NT2/D1 (cell line): ENCODE data around the gene EML3.

ENCODE experiments used
- DNase-seq: peaks from one replicate; pipeline ENCODE4 v3.0.0-alpha.2; 2011; ENCODE audit warnings: low read depth, low spot score
- H3K27me3 ChIP-seq: 2 replicates; pipeline ENCODE4 v1.6.0; 2011; ENCODE audit warnings: mild to moderate bottlenecking; ENCODE audit not compliant: insufficient read length, insufficient read depth
- H3K36me3 ChIP-seq: 2 replicates; pipeline ENCODE4 v1.6.1; 2011; ENCODE audit warnings: mild to moderate bottlenecking, low read length, mixed read lengths; ENCODE audit not compliant: insufficient read depth, insufficient read length
- H3K4me1 ChIP-seq: 2 replicates; pipeline ENCODE4 v1.5.1; 2011; ENCODE audit not compliant: insufficient read depth, insufficient read length
- H3K4me3 ChIP-seq: 2 replicates; pipeline ENCODE4 v1.5.1; 2011; ENCODE audit warnings: low read depth; ENCODE audit not compliant: insufficient read length
- H3K9ac ChIP-seq: 2 replicates; pipeline ENCODE4 v1.6.0; 2011; ENCODE audit warnings: low read depth; ENCODE audit not compliant: insufficient read length
- H3K9me3 ChIP-seq: 2 replicates; pipeline ENCODE4 v1.5.1; 2011; ENCODE audit warnings: mild to moderate bottlenecking, low read length; ENCODE audit not compliant: insufficient read depth
- SUZ12 ChIP-seq: IDR thresholded peaks from 2 replicates; pipeline ENCODE4 v1.6.1; 2011; ENCODE audit not compliant: insufficient read length, insufficient read depth; ENCODE audit errors: extremely low read depth
- YY1 ChIP-seq: IDR thresholded peaks from 2 replicates; pipeline ENCODE4 v1.6.1; 2011; ENCODE audit not compliant: insufficient read length, insufficient read depth
- ZNF274 ChIP-seq: IDR thresholded peaks from 2 replicates; pipeline ENCODE4 v1.6.1; 2011; ENCODE audit warnings: mild to moderate bottlenecking, low read depth, low read length

EML3 gene

DNA sequence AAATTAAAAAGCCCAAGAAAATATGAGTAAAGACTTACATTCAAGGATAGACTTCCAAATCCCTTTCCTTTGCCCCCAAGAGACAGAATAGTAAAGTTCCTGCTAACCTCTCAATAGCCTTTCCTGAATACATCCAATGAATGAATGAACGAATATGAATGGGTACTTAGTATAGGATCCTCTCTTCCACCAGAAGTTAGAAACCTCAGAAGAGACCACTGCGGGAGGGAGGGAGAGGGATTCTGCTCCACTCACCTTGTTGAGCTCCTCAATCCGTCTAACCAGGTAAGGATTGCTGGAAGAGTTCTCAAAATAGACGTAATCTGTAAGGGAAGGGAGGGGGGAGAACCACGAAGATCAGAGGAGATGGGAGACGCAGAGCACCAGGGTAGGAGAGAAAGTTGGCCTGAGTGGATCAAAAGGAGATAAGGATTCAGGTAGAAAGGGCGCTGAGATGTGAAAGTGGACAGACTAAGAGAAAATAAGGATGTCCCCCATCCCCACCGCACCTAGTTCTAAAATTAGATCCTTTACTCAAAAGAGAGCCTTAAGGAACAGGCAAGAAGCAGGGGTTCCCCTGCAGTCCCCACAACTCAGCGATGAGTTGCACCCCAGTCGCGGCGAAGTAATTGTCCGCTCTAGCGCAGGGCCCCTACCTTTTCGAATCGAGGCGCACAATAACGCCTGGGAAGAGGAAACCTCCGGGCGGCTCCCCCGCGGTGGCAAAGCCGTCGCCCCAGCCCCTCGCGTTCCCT is 12.0 kb downstream of the EML3 start:
- Histone ChIP-seq H3K27me3 (peaks cover 2% of the 10 kb centered on the region), H3K9me3 (no peaks in the 10 kb centered on the region), H3K9ac (peak overlapping the region; percentile 99), H3K4me1 (peaks cover 18% of the 10 kb centered on the region), H3K36me3 (peaks cover 57% of the 10 kb centered on the region), H3K4me3 (peak overlapping the region; percentile 95)
- TF ChIP-seq YY1 (no peak), ZNF274 (no peak), SUZ12 (no peak)
- no peak for DNase-seq

DNA sequence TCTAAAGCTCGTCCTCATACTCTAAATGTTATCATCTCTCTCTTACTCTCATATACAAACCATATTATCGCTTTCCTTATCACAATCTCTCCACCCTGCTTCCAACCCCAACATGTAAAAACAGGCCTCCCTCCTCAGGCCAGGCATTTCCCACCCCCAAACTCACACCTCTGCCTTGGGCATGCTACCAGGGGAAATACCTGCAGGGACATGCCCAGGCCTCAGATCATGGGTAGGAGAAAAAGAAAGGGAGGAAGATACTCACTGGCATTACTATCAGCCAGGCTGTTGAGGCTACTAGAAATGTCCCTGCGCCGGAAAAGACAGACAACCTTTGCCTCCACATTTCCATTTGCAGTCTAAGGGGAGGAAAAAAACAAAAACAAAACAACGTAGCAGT is 12.7 kb downstream of the EML3 start:
- Histone ChIP-seq H3K4me1 (peaks cover 12% of the 10 kb centered on the region), H3K9ac (peak overlapping the region; percentile 99), H3K9me3 (no peaks in the 10 kb centered on the region), H3K27me3 (peaks cover 2% of the 10 kb centered on the region), H3K36me3 (peaks cover 59% of the 10 kb centered on the region), H3K4me3 (peak overlapping the region; percentile 95)
- no peak for DNase-seq
- TF ChIP-seq SUZ12 (no peak), ZNF274 (no peak), YY1 (no peak)

DNA sequence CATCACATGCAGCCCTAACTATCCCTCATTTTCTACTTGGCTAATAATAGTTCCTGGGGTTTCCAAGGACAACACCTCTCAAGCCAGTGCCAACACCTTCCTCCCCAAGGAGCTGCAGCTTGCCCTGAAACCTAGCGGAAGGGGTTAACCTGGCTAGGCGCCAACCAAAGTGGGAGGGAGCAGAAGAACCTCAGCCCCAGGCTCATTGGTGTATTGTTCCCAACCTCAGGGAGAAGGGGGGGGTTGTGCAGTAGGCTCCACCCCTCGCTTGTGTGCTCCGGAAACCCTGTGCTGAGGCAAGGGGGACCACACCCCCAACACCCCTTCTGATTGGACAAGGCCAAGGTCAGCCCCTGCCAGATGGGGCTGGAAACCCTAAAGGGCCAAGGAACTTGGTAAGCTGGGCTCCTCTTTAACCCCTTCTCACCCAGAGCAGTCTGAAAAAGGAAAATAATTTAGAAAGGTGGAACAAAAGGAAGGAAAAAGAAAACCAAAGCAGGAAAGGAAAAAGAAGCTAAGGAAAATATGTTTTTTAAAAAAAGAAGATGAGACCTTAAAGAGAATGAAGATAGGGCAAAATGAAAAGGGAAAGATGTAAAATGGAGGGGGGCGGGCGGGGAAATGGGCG is 13.4 kb downstream of the EML3 start:
- no peak overlapping the region for H3K4me3 ChIP-seq
- H3K36me3 ChIP-seq = peaks cover 66% of the 10 kb centered on the region
- no peaks in the 10 kb centered on the region for H3K9me3 ChIP-seq
- DNase-seq = peak; percentile 90
- TF ChIP-seq YY1 (no peak), SUZ12 (no peak), ZNF274 (no peak)
- peaks cover 10% of the 10 kb centered on the region for H3K4me1 ChIP-seq
- no peak overlapping the region for H3K9ac ChIP-seq
- peaks cover 2% of the 10 kb centered on the region for H3K27me3 ChIP-seq

- TF ChIP-seq SUZ12 (no peak), ZNF274 (no peak), YY1 (no peak)
- Histone ChIP-seq H3K9ac (no peak overlapping the region), H3K4me3 (no peak overlapping the region), H3K36me3 (peaks cover 75% of the 10 kb centered on the region), H3K27me3 (no peaks in the 10 kb centered on the region), H3K4me1 (peaks cover 14% of the 10 kb centered on the region), H3K9me3 (no peaks in the 10 kb centered on the region)
- no peak for DNase-seq
These were observed 17.5 kb downstream of the EML3 start for GRCh38 chr11:62595124-62595523.

- Histone ChIP-seq H3K36me3 (peaks cover 65% of the 10 kb centered on the region), H3K4me3 (no peak overlapping the region), H3K27me3 (no peaks in the 10 kb centered on the region), H3K9ac (peak overlapping the region; percentile 51), H3K4me1 (peaks cover 14% of the 10 kb centered on the region), H3K9me3 (no peaks in the 10 kb centered on the region)
- TF ChIP-seq YY1 (no peak), ZNF274 (no peak), SUZ12 (no peak)
- peak; percentile 79 for DNase-seq
These were observed 19.0 kb downstream of the EML3 start for GRCh38 chr11:62593434-62594044.

- TF ChIP-seq YY1 = no peak
- no peak for TF ChIP-seq ZNF274
- no peak for TF ChIP-seq SUZ12
- Histone ChIP-seq H3K4me3 (no peak overlapping the region), H3K4me1 (peaks cover 14% of the 10 kb centered on the region), H3K9ac (no peak overlapping the region), H3K9me3 (no peaks in the 10 kb centered on the region), H3K27me3 (no peaks in the 10 kb centered on the region), H3K36me3 (peaks cover 65% of the 10 kb centered on the region)
- no peak for DNase-seq
These were observed 19.6 kb downstream of the EML3 start for GRCh38 chr11:62592989-62593421.
